HG02943 (cell line): ENCODE results near the gene PGBD5.
"Not testable (repeated sequence)": the region's sequence is repeated elsewhere in the genome, so short reads cannot be mapped to it uniquely, and the experiment has no call there.

Source experiments
- ATAC-seq: cut with Tn5 transposase; IDR thresholded peaks from one replicate; pipeline ENCODE4 v1.9.1; 2021; ENCODE audit warnings: mild to moderate bottlenecking, low read depth, moderate library complexity; ENCODE audit not compliant: unreplicated experiment

PGBD5 gene

GRCh38 chr1:230425252-230426091 lies 660 bp downstream of the PGBD5 start:
- ATAC-seq: no peak

GRCh38 chr1:230424391-230425251 lies 1.5 kb downstream of the PGBD5 start:
- ATAC-seq: no peak

GRCh38 chr1:230423951-230424350 lies 2.2 kb downstream of the PGBD5 start:
- no peak for ATAC-seq

- ATAC-seq: no peak
Observed at GRCh38 chr1:230423261-230423660, 2.9 kb downstream of the PGBD5 start.

- ATAC-seq: no peak
Observed at GRCh38 chr1:230422221-230422981, 3.7 kb downstream of the PGBD5 start.

GRCh38 chr1:230421481-230421880 lies 4.7 kb downstream of the PGBD5 start:
- no peak for ATAC-seq

GRCh38 chr1:230420372-230420771 lies 5.8 kb downstream of the PGBD5 start:
- not testable (repeated sequence) for ATAC-seq

- no peak for ATAC-seq
Observed at GRCh38 chr1:230416430-230416829, 9.7 kb downstream of the PGBD5 start.

GRCh38 chr1:230415405-230416132 lies 10.6 kb downstream of the PGBD5 start:
- no peak for ATAC-seq

GRCh38 chr1:230414694-230415093 lies 11.4 kb downstream of the PGBD5 start:
- no peak for ATAC-seq

GRCh38 chr1:230414102-230414501 lies 12.0 kb downstream of the PGBD5 start:
- ATAC-seq: no peak

- no peak for ATAC-seq
Observed at GRCh38 chr1:230413061-230413460, 13.1 kb downstream of the PGBD5 start.

GRCh38 chr1:230408971-230409370 lies 17.2 kb downstream of the PGBD5 start:
- no peak for ATAC-seq

- no peak for ATAC-seq
Observed at GRCh38 chr1:230407351-230407750, 18.8 kb downstream of the PGBD5 start.

GRCh38 chr1:230406727-230407126 lies 19.4 kb downstream of the PGBD5 start:
- ATAC-seq: not testable (repeated sequence)

- no peak for ATAC-seq
Observed at GRCh38 chr1:230403442-230403841, 22.7 kb downstream of the PGBD5 start.

GRCh38 chr1:230401763-230402294 lies 24.3 kb downstream of the PGBD5 start:
- no peak for ATAC-seq

GRCh38 chr1:230401101-230401500 lies 25.0 kb downstream of the PGBD5 start:
- no peak for ATAC-seq

GRCh38 chr1:230400007-230400344 lies 26.2 kb downstream of the PGBD5 start:
- ATAC-seq: no peak
